GM11168 (cell line): ENCODE data around the gene NLRP8.
"Not testable (repeated sequence)": the region's sequence is repeated elsewhere in the genome, so short reads cannot be mapped to it uniquely, and the experiment has no call there.

Source experiments
- in situ Hi-C: fragments of 300-500 bp; cut with MboI; formaldehyde crosslinking; loops from one replicate; pipeline ENCODE4 v1.12.0; 2022; ENCODE audit warnings: low sequenced_read_pairs; ENCODE audit not compliant: unreplicated experiment

Gene NLRP8

DNA sequence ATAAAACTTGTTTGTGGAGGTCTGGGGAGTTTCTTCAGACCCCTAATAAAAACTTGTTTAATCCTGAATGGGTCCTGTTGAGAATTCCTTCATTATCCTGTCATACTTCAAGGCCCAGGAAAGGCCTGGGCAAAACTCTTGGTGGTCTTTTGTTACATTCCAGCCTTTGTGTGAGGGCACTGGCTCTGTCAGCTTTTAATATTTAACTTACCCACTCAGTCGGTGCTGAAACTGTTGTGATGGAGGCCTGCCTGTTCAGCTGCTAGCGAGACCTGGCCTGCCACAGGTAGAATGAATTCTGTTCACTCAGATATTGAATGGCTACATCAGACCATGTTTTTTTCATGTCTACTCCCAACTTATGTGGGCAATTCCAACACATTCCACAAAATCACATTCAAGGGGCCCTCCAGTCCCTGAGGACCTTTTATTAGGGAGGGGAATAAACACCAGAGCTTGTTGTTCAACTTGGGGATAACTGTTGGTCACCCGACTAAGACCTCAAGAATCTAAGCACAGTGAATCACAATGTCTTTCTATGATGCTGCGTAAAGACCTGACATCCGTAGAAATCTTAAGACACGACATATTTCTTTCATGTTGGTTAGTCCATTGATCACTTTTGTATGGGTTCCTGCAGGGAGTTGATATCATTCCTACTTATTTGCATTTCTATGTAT is 12.5 kb downstream of the NLRP8 start:
- in situ Hi-C loops = no loop called here

DNA sequence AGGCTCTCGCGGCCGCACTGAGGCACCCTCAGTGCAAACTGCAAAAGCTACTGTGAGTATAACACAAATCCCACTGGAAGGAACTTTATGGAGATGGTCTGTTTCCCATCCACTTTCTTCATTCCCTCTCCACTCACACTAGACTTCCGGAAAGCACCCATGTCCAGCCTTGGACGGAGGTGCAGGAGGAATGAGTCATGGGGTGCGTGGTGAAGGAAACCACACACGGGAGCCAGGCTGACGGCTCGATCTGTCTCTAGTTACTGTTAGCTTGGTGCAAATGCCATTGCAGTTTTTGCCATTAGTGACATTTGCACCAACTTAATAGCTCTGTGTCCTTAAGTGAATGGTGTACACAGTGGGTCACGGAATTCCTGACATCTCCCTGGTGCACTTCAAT is 14.6 kb downstream of the NLRP8 start:
- in situ Hi-C loops = no loop called here

DNA sequence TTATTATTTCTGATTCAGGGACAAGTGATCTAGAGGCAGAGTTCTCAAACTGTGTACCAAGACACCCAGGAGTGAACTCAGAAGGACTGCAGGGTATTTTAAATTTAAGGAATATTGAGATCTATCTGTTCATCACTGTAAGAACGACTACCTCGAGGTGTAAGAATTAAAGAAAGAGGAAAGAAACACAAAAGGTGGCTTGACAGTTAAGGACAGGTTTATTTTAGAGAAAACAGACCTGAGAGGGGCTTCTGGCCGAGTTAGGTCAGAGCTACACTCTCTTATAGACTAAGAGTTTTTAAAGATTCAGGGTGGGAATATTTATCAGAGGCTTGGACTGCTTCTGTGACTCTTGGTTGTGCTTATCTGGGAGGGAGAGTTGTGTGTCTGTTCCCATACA is 26.4 kb downstream of the NLRP8 start:
- in situ Hi-C loops = no loop called here

DNA sequence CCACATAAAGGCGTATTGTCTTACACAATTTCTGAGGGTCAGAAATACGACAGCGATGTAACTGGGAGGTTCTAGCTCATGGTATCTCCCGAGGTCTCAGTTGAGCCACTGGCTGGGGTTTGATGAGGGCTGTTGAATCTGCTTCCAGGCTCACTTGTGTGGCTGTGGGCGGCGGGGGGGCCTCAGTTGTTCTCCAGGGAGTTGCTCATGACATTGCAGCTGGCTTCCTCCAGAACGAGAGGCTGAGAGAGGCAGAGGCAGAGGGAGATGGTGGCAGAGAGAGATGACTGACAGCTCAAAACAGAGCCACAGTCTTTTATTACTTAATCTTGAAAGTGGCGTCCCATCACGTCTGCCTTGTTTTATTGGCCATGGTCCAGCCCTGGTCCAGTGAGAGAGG is 32.8 kb downstream of the NLRP8 start:
- in situ Hi-C loops = no loop called here

DNA sequence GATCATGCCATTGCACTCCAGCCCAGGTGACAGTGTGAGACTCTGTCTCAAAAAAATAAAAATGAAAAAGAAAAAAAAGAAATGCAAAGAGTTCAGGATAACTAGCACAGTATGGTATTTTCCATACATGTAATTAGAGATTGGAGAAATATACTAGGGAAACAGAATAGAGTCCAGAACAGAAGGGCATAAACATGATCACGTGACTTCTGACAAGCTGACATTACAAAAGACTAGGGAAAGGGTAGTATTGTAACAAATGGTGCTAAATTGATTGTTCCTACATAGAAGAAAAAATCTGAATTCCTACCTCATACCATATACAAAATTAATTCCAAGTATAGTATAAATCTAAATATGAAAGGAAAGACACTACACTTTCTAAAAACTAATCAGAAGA is 37.6 kb downstream of the NLRP8 start:
- in situ Hi-C loops = no loop called here

DNA sequence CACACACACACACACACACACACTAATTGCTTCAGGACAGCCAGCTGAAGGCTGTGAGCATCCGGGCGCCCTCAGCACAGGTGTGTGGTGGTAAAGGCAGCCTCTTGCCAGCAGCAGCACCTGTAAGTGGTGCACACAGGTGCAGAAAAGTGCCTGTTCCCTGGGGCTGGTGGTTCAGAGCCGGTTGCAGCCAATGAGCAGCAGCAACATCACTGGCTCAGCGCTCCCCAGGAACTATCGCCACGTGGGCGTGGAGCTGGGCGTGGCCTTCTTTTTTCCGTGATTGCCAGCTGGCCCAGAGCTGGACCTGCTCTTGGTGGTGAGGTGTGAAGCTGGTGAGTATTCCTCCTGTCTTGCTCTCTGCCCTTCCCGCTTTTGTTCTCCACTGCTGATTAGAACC is 38.9 kb downstream of the NLRP8 start, which contains the start of gene NLRP5:
Gene NLRP5 (plus strand): TSS at position 289 of the 400 bp plus-strand sequence.
- in situ Hi-C loops = no loop called here

DNA sequence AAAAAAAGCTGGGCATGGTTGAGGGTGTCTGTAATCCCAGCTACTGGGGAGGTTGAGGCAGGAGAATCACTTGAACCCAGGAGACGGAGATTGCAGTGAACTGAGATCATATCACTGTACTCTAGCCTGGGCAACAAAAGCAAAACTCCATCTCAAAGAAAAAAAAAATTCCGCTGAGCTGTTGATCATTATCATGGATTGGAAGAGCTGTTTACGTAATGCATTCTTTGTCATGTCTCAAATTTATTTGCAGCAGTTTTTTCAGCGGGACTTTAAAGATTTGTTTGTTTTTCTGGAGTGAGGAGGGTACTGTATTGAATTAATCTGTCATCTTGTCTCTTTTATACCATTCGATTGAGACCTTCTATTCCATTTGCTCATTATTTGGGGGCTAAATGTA is 43.2 kb downstream of the NLRP8 start:
- in situ Hi-C loops = no loop called here

DNA sequence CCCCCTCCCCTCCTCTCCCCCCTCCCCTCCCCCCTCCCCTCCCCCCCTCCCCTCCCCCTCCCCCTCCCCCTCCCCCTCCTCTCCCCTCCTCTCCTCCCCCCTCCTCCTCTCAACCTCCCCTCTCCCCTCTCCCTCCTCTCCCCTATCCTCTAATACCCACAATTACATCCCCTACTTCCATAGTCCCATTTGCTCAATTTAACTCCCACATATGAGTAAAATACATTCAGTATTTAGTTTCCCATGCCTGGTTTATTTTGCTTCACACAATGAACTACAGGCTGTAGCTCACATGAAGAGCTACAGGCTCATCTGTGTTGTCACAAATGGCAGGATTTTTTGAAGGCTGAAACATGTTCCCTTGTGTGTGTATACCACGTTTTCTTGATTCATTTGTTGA is 45.9 kb downstream of the NLRP8 start:
- in situ Hi-C loops = no loop called here

DNA sequence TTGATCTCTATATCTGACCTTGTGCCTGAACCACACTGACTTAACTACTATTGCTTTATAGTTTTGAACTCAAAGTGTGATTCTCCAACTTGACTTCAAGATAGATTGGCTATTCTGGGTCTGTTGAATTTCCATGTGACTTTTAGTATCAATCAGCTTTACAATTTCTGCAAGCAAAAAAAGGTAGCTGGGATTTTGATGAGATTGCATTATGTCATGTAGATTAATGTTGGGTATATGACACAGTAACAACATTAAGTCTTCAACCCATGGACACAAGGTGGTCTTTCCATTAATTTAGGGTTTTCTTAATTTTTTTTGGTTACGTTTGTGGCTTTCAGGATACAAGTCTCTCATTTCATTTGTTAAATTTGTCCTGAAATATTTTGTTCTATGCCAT is 67.1 kb downstream of the NLRP8 start:
- in situ Hi-C loops = no loop called here

DNA sequence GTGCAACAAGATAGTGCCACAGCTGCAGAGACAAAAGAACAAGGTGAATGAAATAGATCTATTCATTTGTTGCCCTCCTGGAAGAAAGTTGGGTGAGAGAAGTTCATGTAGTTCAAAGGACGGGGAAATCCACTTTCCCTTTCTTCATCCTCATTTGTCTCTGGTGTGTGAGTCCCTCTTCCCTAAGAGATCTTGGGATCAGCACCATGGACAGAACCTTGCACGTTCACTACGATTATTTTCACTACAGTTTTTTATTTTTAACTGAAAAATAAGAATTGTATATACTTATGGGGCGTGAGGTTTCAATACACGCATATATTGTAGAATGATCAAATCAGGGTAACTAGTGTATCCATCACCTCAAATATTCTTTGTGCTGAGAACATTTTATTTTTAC is 68.1 kb downstream of the NLRP8 start:
- in situ Hi-C loops = no loop called here

DNA sequence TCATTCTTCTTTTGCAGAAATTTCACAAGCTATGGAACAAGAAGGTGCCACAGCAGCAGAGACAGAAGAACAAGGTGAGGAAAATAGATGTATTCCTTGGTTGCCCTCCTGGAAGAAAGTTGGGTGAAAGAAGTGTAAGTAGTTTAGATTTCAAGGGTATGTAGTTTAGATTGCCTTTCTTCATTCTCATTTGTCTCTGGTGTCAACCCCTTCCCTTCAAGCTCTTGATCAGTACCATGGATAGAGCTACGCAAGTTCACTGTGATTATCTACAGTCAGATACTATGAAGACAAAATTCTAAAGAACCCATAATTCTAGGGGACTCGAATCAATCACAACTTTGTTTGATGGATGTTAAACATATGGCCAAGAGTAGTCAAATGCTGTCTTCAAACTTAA is 71.7 kb downstream of the NLRP8 start:
- in situ Hi-C loops = not testable (repeated sequence)

DNA sequence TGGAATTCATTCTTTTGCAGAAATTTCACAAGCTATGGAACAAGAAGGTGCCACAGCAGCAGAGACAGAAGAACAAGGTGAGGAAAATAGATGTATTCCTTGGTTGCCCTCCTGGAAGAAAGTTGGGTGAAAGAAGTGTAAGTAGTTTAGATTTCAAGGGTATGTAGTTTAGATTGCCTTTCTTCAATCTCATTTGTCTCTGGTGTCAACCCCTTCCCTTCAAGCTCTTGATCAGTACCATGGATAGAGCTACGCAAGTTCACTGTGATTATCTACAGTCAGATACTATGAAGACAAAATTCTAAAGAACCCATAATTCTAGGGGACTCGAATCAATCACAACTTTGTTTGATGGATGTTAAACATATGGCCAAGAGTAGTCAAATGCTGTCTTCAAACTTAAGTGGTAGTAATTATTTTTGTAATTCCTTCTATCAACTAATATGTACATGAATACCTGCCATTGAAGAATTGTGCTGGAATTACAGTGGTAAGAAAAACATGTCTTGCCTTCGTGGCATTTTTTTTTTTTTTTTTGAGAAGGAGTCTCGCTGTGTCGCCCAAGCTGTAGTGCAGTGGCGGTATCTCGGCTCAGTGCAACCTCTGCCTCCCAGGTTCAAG is 72.8 kb downstream of the NLRP8 start:
- in situ Hi-C loops = not testable (repeated sequence)

DNA sequence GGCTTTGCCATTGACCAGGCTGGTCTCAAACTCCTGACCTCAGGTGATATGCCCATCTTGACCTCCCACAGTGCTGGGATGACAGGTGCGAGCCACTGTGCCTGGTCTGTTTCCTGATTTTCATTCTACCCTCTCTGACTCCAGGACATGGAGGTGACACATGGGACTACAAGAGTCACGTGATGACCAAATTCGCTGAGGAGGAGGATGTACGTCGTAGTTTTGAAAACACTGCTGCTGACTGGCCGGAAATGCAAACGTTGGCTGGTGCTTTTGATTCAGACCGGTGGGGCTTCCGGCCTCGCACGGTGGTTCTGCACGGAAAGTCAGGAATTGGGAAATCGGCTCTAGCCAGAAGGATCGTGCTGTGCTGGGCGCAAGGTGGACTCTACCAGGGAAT is 79.1 kb downstream of the NLRP8 start:
- in situ Hi-C loops = no loop called here
